H1 (cell line): ENCODE results near the gene CD59. TPM values are rescaled to one million over a fixed set of nuclear protein-coding genes. Genes with fewer than 3 reads are reported as not detected.

Experiments used
- CTCF ChIA-PET: fragments of 300-600 bp; sonication (Branson Sonifier 250); formaldehyde crosslinking; loops from one replicate; lab custom pipeline; 2021; ENCODE audit not compliant: partially characterized antibody; lab: Charles Lee
- POLR2A ChIA-PET: fragments of 300-600 bp; sonication (Branson Sonifier 250); formaldehyde crosslinking; loops from one replicate; lab custom pipeline; 2021; ENCODE audit warnings: inconsistent platforms; ENCODE audit not compliant: partially characterized antibody; lab: Charles Lee
- DNase-seq, 2 experiments: peaks; one replicate each; pipeline versions ENCODE4 v3.0.0 to v3.0.0-alpha.2; 2010 to 2022; ENCODE audit warnings: low spot score in 2 of 2, low read depth in 1 of 2, mixed read lengths in 1 of 2
- FAIRE-seq: peaks from 2 replicates; lab custom pipeline; 2011; peaks lifted over from hg19 to GRCh38; lab: Jason Lieb, UNC
- H2AFZ ChIP-seq: 2 replicates; pipeline ENCODE4 v1.8.1; 2012; ENCODE audit warnings: low read length, inconsistent platforms
- H2AK5ac ChIP-seq: 2 replicates; pipeline ENCODE4 v1.6.1; 2013; ENCODE audit warnings: low read depth, low read length
- H2BK120ac ChIP-seq: replicated peaks from 2 replicates; pipeline ENCODE3; 2013; ENCODE audit warnings: low read depth, low read length, inconsistent platforms
- H2BK12ac ChIP-seq: 2 replicates; pipeline ENCODE4 v1.6.1; 2013; ENCODE audit warnings: low read depth, low read length
- H2BK15ac ChIP-seq: 2 replicates; pipeline ENCODE4 v1.6.1; 2013; ENCODE audit warnings: low read length
- H2BK20ac ChIP-seq: 2 replicates; pipeline ENCODE4 v1.6.1; 2013; ENCODE audit warnings: low read length
- H2BK5ac ChIP-seq: 2 replicates; pipeline ENCODE4 v1.6.1; 2013; ENCODE audit warnings: low read depth, low read length
- H3K14ac ChIP-seq: 2 replicates; pipeline ENCODE4 v1.6.1; 2013; ENCODE audit warnings: inconsistent platforms; ENCODE audit not compliant: insufficient read length
- H3K18ac ChIP-seq: 2 replicates; pipeline ENCODE4 v1.6.1; 2013; ENCODE audit warnings: low read length; ENCODE audit errors: extremely low read depth
- H3K23ac ChIP-seq: 2 replicates; pipeline ENCODE4 v1.6.1; 2013; ENCODE audit warnings: inconsistent platforms; ENCODE audit not compliant: insufficient read length
- H3K23me2 ChIP-seq: 2 replicates; pipeline ENCODE4 v1.6.1; 2013; ENCODE audit warnings: low read depth, low read length
- H3K27ac ChIP-seq: 2 replicates; pipeline ENCODE4 v1.6.1; 2011; ENCODE audit warnings: low read depth, low read length, inconsistent platforms
- H3K27me3 ChIP-seq, 4 experiments: replicated peaks in 1 of 4; 1 replicate in 1 of 4; 2 replicates in 3 of 4; pipeline versions ENCODE4 v1.6.1 to v1.8.1; 2011 to 2013; ENCODE audit warnings: low read length in 3 of 4, mild to moderate bottlenecking in 3 of 4, inconsistent platforms in 2 of 4, mixed read lengths in 2 of 4, moderate library complexity in 1 of 4; ENCODE audit not compliant: control insufficient read depth in 3 of 4, insufficient read depth in 3 of 4; ENCODE audit errors: extremely low read depth in 1 of 4
- H3K36me3 ChIP-seq, 4 experiments: 2 replicates each; pipeline versions ENCODE4 v1.6.1 to v1.8.1; 2011 to 2013; ENCODE audit warnings: mild to moderate bottlenecking in 4 of 4, low read length in 3 of 4, moderate library complexity in 2 of 4, control low read depth in 1 of 4, inconsistent platforms in 1 of 4; ENCODE audit not compliant: insufficient read depth in 4 of 4, control insufficient read depth in 2 of 4
- H3K4ac ChIP-seq: replicated peaks from 2 replicates; pipeline ENCODE3; 2013; ENCODE audit warnings: low read length, low read depth, mixed read lengths, inconsistent platforms; ENCODE audit not compliant: insufficient read length
- H3K4me1 ChIP-seq, 4 experiments: replicated peaks in 1 of 4; 1 replicate in 1 of 4; 2 replicates in 3 of 4; pipeline versions ENCODE4 v1.6.1 to v1.8.1; 2011 to 2013; ENCODE audit warnings: low read length in 3 of 4, inconsistent platforms in 2 of 4, mixed read lengths in 1 of 4; ENCODE audit not compliant: insufficient read depth in 4 of 4, control insufficient read depth in 3 of 4
- H3K4me2 ChIP-seq, 2 experiments: 2 replicates each; pipeline versions ENCODE4 v1.6.1 to v1.8.1; 2011 to 2013; ENCODE audit warnings: low read depth in 2 of 2, low read length in 2 of 2, control low read depth in 1 of 2, inconsistent platforms in 1 of 2, mild to moderate bottlenecking in 1 of 2; ENCODE audit not compliant: insufficient read depth in 1 of 2
- H3K4me3 ChIP-seq, 4 experiments: fragments of 200-600, 300-600 bp in 1 of 4; sonication (generic), shearing (Covaris generic), sonication (Bioruptor Twin) in 1 of 4; 2 replicates each; pipeline versions ENCODE4 v1.5.1 to v1.8.1; 2011 to 2016; ENCODE audit warnings: low read length in 4 of 4, low read depth in 3 of 4, control low read depth in 2 of 4, inconsistent platforms in 2 of 4, mild to moderate bottlenecking in 2 of 4, mixed read lengths in 1 of 4, moderate library complexity in 1 of 4; ENCODE audit not compliant: insufficient read depth in 2 of 4; ENCODE audit errors: extremely low read depth in 1 of 4
- H3K56ac ChIP-seq: replicated peaks from 2 replicates; pipeline ENCODE3; 2013; ENCODE audit warnings: low read depth, mild to moderate bottlenecking, mixed read lengths, low read length, inconsistent platforms; ENCODE audit not compliant: insufficient read length
- H3K79me1 ChIP-seq: 2 replicates; pipeline ENCODE4 v1.6.1; 2013; ENCODE audit warnings: low read depth, low read length, control low read depth
- H3K79me2 ChIP-seq, 2 experiments: 2 replicates each; pipeline versions ENCODE4 v1.6.1 to v1.8.1; 2012 to 2013; ENCODE audit warnings: low read length in 2 of 2, mild to moderate bottlenecking in 2 of 2, inconsistent platforms in 1 of 2; ENCODE audit not compliant: insufficient read depth in 2 of 2, control insufficient read depth in 1 of 2
- H3K9ac ChIP-seq, 4 experiments: replicated peaks in 1 of 4; 1 replicate in 1 of 4; 2 replicates in 3 of 4; pipeline versions ENCODE4 v1.6.1 to v1.8.1; 2011 to 2013; ENCODE audit warnings: low read depth in 3 of 4, low read length in 3 of 4, control low read depth in 2 of 4, mild to moderate bottlenecking in 2 of 4, moderate library complexity in 2 of 4, inconsistent platforms in 1 of 4; ENCODE audit errors: extremely low read depth in 1 of 4
- H3K9me3 ChIP-seq, 2 experiments: 2 replicates each; pipeline versions ENCODE4 v1.6.1 to v1.8.1; 2012 to 2013; ENCODE audit warnings: mild to moderate bottlenecking in 2 of 2, moderate library complexity in 2 of 2, control low read depth in 1 of 2, inconsistent platforms in 1 of 2, low read depth in 1 of 2, low read length in 1 of 2, mixed read lengths in 1 of 2; ENCODE audit not compliant: insufficient read depth in 2 of 2
- H4K20me1 ChIP-seq, 2 experiments: replicated peaks in 1 of 2; 2 replicates each; pipeline versions ENCODE3 to v1.8.1; 2011 to 2013; ENCODE audit warnings: inconsistent platforms in 2 of 2, low read length in 2 of 2, mild to moderate bottlenecking in 1 of 2; ENCODE audit not compliant: insufficient read depth in 2 of 2, control insufficient read depth in 1 of 2
- H4K5ac ChIP-seq: 2 replicates; pipeline ENCODE4 v1.6.1; 2013; ENCODE audit warnings: low read length, low read depth, mixed read lengths, inconsistent platforms; ENCODE audit not compliant: insufficient read length
- H4K8ac ChIP-seq: 2 replicates; pipeline ENCODE4 v1.8.0; 2013; ENCODE audit warnings: mild to moderate bottlenecking, moderate library complexity, low read length, inconsistent platforms; ENCODE audit not compliant: insufficient read depth; ENCODE audit errors: extremely low read depth
- H4K91ac ChIP-seq: replicated peaks from 2 replicates; pipeline ENCODE3; 2013; ENCODE audit warnings: low read length, mixed read lengths, inconsistent platforms; ENCODE audit not compliant: insufficient read length
- PHF8 ChIP-seq: fragments of 200-600 bp; sonication (generic); conservative IDR thresholded peaks from 2 replicates; pipeline ENCODE4 v1.7.1; 2012; ENCODE audit warnings: low read depth, mild to moderate bottlenecking, inconsistent platforms, low read length, moderate library complexity
- RAD21 ChIP-seq, 2 experiments: IDR thresholded peaks in 1 of 2; conservative IDR thresholded peaks in 1 of 2; 2 replicates each; pipeline ENCODE4 v1.6.1; 2011; ENCODE audit warnings: low read depth in 2 of 2, low read length in 2 of 2, improper control_type of control experiment in 1 of 2, inconsistent platforms in 1 of 2, mild to moderate bottlenecking in 1 of 2, moderate library complexity in 1 of 2
- RFX5 ChIP-seq: IDR thresholded peaks from 2 replicates; pipeline ENCODE4 v1.6.1; 2011; ENCODE audit warnings: low read depth, low read length, improper control_type of control experiment, borderline replicate concordance
- TAF1 ChIP-seq: IDR thresholded peaks from 2 replicates; pipeline ENCODE4 v1.6.1; 2011; ENCODE audit warnings: mild to moderate bottlenecking, low read depth, low read length
- WGBS, 2 experiments: shearing (Covaris generic) in 1 of 2; methylation state at CpG; one replicate each; pipeline versions ENCODE4 v1.1.6 to v1.1.7; 2013 to 2015; ENCODE audit warnings: low lambda C conversion rate in 2 of 2, mixed read lengths in 2 of 2, inconsistent platforms in 1 of 2, low coverage in 1 of 2, missing lambda C conversion rate in 1 of 2; ENCODE audit not compliant: insufficient replicate concordance in 2 of 2, insufficient coverage in 1 of 2, insufficient read length in 1 of 2; ENCODE audit errors: extremely low coverage in 1 of 2, missing lambda C conversion rate in 1 of 2; 5-methylcytosine and 5-hydroxymethylcytosine counted together
- polyA plus RNA-seq, 7 experiments: library from polyadenylated mRNA; depleted of rRNA in 3 of 7; stranded (reverse) in 5 of 7; unstranded in 2 of 7; fragments of >200 nt in 5 of 7; fragments of 200-250 nt in 2 of 7; gene quantifications; 1 replicate in 5 of 7; 2 replicates in 1 of 7; 4 replicates in 1 of 7; pipeline versions ENCODE4 v1.2.1 to v1.2.3, GENCODE V29; 2011 to 2013; ENCODE audit warnings: missing spikeins in 2 of 7, mixed read lengths in 2 of 7
- total RNA-seq: library from RNA; stranded (reverse); fragmentation: NEBNext Ultra II Directional; extraction: Animal tissue kit (Norgen Biotek cat#: 25700); gene quantifications from 2 replicates; pipeline ENCODE4 v1.2.1, GENCODE V29; 2021
- TF ChIP-seq, protein P1 (sequence below), 3 experiments: IDR thresholded peaks; 1 replicate in 2 of 3; 2 replicates in 1 of 3; pipeline versions ENCODE4 v1.5.1 to v1.6.1; 2011; ENCODE audit warnings: low read length in 3 of 3, mild to moderate bottlenecking in 3 of 3, inconsistent platforms in 2 of 3, low read depth in 1 of 3, moderate library complexity in 1 of 3; ENCODE audit not compliant: insufficient read depth in 1 of 3; ENCODE audit errors: control extremely low read depth in 1 of 3

CD59 gene
- total and polyA plus RNA-seq, 2 of the 8 experiments (the other 6 are each of a cell fraction or from before 2014, with no cell fraction given): 63.1 to 90.3 TPM

DNA sequence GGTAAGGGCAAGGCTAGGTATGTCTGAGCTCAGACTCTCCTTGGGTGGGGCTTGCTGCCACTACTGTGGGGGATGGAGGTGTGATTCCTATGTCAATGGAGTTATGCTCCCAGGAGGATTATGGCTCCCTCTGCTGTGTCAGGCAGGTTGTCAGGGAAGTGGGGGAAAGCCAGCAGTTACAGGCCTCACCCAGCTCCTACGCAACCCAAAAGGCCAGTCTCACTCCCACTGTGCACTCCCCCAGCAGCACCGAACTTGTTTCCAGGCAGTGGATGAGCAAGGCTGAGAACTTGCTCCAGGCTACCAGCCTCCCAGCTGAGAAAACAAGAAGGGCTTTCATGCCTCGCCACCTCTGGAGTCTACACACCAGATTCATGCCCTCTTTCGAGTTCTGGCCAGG is 53.8 kb downstream of the CD59 start:
- Histone ChIP-seq H4K8ac (no peak overlapping the region), H3K9ac (no peak overlapping the region)
- TF ChIP-seq, protein P1, sequence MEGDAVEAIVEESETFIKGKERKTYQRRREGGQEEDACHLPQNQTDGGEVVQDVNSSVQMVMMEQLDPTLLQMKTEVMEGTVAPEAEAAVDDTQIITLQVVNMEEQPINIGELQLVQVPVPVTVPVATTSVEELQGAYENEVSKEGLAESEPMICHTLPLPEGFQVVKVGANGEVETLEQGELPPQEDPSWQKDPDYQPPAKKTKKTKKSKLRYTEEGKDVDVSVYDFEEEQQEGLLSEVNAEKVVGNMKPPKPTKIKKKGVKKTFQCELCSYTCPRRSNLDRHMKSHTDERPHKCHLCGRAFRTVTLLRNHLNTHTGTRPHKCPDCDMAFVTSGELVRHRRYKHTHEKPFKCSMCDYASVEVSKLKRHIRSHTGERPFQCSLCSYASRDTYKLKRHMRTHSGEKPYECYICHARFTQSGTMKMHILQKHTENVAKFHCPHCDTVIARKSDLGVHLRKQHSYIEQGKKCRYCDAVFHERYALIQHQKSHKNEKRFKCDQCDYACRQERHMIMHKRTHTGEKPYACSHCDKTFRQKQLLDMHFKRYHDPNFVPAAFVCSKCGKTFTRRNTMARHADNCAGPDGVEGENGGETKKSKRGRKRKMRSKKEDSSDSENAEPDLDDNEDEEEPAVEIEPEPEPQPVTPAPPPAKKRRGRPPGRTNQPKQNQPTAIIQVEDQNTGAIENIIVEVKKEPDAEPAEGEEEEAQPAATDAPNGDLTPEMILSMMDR (IDR thresholded peaks at IDR 0.05; ENCODE audit: control extremely low read depth in 1 of 3, insufficient read depth in 1 of 3, low read depth in 1 of 3, low read length in 3 of 3): peak; percentile 27 to 49 (median 31); a peak in 3 of 4 replicates
- peak; percentile 63 to 67 for TF ChIP-seq RAD21 (IDR thresholded peaks at IDR 0.05 in 1 of 2, conservative IDR thresholded peaks at IDR 0.05 in 1 of 2; ENCODE audit: low read depth in 2 of 2, low read length in 2 of 2)
- TF ChIP-seq TAF1: no peak
- no peak for TF ChIP-seq PHF8
- no peak for TF ChIP-seq RFX5
- TF ChIP-seq, all 59 proteins: peak for 2
- H2AFZ ChIP-seq: 0 out of 2 replicates have a peak overlapping the region, but pooled peaks have one; percentile 63
- no peaks in the 10 kb centered on the region for H3K79me2 ChIP-seq
- no peak overlapping the region for H3K4ac ChIP-seq
- ChIA-PET POLR2A (no interaction called here), CTCF (interaction anchor here (0.6 to 14.5 kb wide), 15 partner anchors 9 to 658 kb away, joined by 3 to 167 read pairs (median 3); no protein-coding TSS in a partner anchor)
- no peak overlapping the region for H3K23ac ChIP-seq
- 81% methylated on average over 4 of the region's 4 CpGs; no CpG with 5 or more reads in 1 of the 2 experiments for WGBS, 2 experiments
- H4K20me1 ChIP-seq: no peaks in the 10 kb centered on the region
- H2BK15ac ChIP-seq: no peak overlapping the region
- peaks cover 0 to 9% (median 4%) of the 10 kb centered on the region in 4 experiments; a peak in 4 of 7 replicates for H3K4me1 ChIP-seq
- H2BK120ac ChIP-seq: no peak overlapping the region
- H2BK20ac ChIP-seq: peak overlapping the region; percentile 80; the same call in 1 of the 2 replicates
- no peaks in the 10 kb centered on the region for H3K9me3 ChIP-seq
- no peaks in the 10 kb centered on the region for H3K79me1 ChIP-seq
- H4K5ac ChIP-seq: no peak overlapping the region
- no peaks in the 10 kb centered on the region for H3K36me3 ChIP-seq
- no peaks in the 10 kb centered on the region for H3K27me3 ChIP-seq
- DNase-seq (no peak), FAIRE-seq (no peak)
- H3K56ac ChIP-seq: no peak overlapping the region
- no peak overlapping the region for H3K18ac ChIP-seq
- H3K23me2 ChIP-seq: no peaks in the 10 kb centered on the region
- peak overlapping the region; percentile 77; the same call in 1 of the 2 replicates for H2BK12ac ChIP-seq
- H2AK5ac ChIP-seq: no peak overlapping the region; the same call in 1 of the 2 replicates
- H3K4me3 ChIP-seq: no peak overlapping the region
- no peak overlapping the region for H3K4me2 ChIP-seq
- no peak overlapping the region for H3K27ac ChIP-seq
- H2BK5ac ChIP-seq: no peak overlapping the region
- H4K91ac ChIP-seq: no peak overlapping the region
- no peak overlapping the region for H3K14ac ChIP-seq
